ENCODE data around the gene TAS1R3. TPM values are rescaled to one million over a fixed set of nuclear protein-coding genes. Genes with fewer than 3 reads are reported as not detected.

TAS1R3 gene
- total RNA-seq, 1 experiment from 2014 or later, result 0.31 TPM

GRCh38 chr1:1360506-1361169 lies 29.6 kb downstream of the TAS1R3 start:
- H3K27me3 ChIP-seq (ENCODE audit: control insufficient read depth, insufficient read depth, low read length), result no peaks in the 10 kb centered on the region
- H3K4me3 ChIP-seq (ENCODE audit: low read depth in 2 of 2, low read length in 2 of 2), result no peak overlapping the region
- intact Hi-C loops (cut with micrococcal nuclease; ENCODE audit: unreplicated experiment), result no loop called here
- ATAC-seq (peak; percentile 73), DNase-seq (ENCODE audit: low read depth, low spot score) (peak; percentile 61)
- no peaks in the 10 kb centered on the region for H3K9me3 ChIP-seq (ENCODE audit: control insufficient read depth, insufficient read depth, low read depth, low read length)
- H3K36me3 ChIP-seq (ENCODE audit: control insufficient read depth, insufficient read depth, low read length), result no peaks in the 10 kb centered on the region
- in situ Hi-C loops (cut with HindIII; ENCODE audit: low pct_unique_long_range_greater_than_20kb, low sequenced_read_pairs), result no loop called here
- H3K4me1 ChIP-seq (ENCODE audit: control insufficient read depth, insufficient read depth, low read length), result peaks cover 57% of the 10 kb centered on the region
- TF ChIP-seq POLR2AphosphoS5 (IDR thresholded peaks at IDR 0.05; ENCODE audit: low read depth, low read length) (no peak), TCF7L2 (IDR thresholded peaks at IDR 0.05; ENCODE audit: low read depth, low read length) (no peak), SIN3A (IDR thresholded peaks at IDR 0.05; ENCODE audit: borderline replicate concordance, insufficient read depth, low read depth, low read length) (no peak), CTCF (IDR thresholded peaks at IDR 0.05) (no peak), REST (IDR thresholded peaks at IDR 0.05; ENCODE audit: insufficient read depth in 1 of 2, low read depth in 2 of 2, low read length in 1 of 2) (no peak)
- ChIA-PET CTCF (no interaction called here), POLR2A (no interaction called here)
- H3K27ac ChIP-seq (ENCODE audit: low read length), result peak overlapping the region; percentile 93
- TSS peak; percentile 80 for BruUV-seq (replicated peaks)

- CTCF ChIA-PET, result no interaction called here
- no peak for TF ChIP-seq REST (IDR thresholded peaks at IDR 0.05; ENCODE audit: insufficient read depth in 1 of 2, low read depth in 2 of 2, low read length in 1 of 2)
- TF ChIP-seq TCF7L2 (IDR thresholded peaks at IDR 0.05; ENCODE audit: low read depth, low read length), result no peak
- no peak for TF ChIP-seq POLR2AphosphoS5 (IDR thresholded peaks at IDR 0.05; ENCODE audit: low read depth, low read length)
- no peak for TF ChIP-seq CTCF (IDR thresholded peaks at IDR 0.05)
- TF ChIP-seq SIN3A (IDR thresholded peaks at IDR 0.05; ENCODE audit: borderline replicate concordance, insufficient read depth, low read depth, low read length), result no peak
- peak overlapping the region; percentile 93 for H3K27ac ChIP-seq (ENCODE audit: low read length)
- no peaks in the 10 kb centered on the region for H3K36me3 ChIP-seq (ENCODE audit: control insufficient read depth, insufficient read depth, low read length)
- no peak overlapping the region for H3K4me3 ChIP-seq (ENCODE audit: low read depth in 2 of 2, low read length in 2 of 2)
- intact Hi-C loops (cut with micrococcal nuclease; ENCODE audit: unreplicated experiment), result no loop called here
- POLR2A ChIA-PET, result no interaction called here
- H3K27me3 ChIP-seq (ENCODE audit: control insufficient read depth, insufficient read depth, low read length), result no peaks in the 10 kb centered on the region
- H3K9me3 ChIP-seq (ENCODE audit: control insufficient read depth, insufficient read depth, low read depth, low read length), result no peaks in the 10 kb centered on the region
- DNase-seq (ENCODE audit: low read depth, low spot score) (no peak), ATAC-seq (no peak)
- in situ Hi-C loops (cut with HindIII; ENCODE audit: low pct_unique_long_range_greater_than_20kb, low sequenced_read_pairs), result no loop called here
- BruUV-seq (replicated peaks), result no TSS peak
- H3K4me1 ChIP-seq (ENCODE audit: control insufficient read depth, insufficient read depth, low read length), result peaks cover 57% of the 10 kb centered on the region
Measured at GRCh38 chr1:1361233-1361981, 30.3 kb downstream of the TAS1R3 start.
